GM10248 (cell line): Measurements from ENCODE around the gene NTHL1.

ENCODE experiments used
- CTCF ChIA-PET: fragments of 300-600 bp; sonication (Branson Sonifier 250); formaldehyde crosslinking; extraction: SDS; loops from one replicate; lab custom pipeline; 2021; ENCODE audit warnings: antibody characterized with exemption; lab: Yijun Ruan, JAX
- POLR2A ChIA-PET: fragments of 350-650 bp; sonication (Branson Sonifier 250); formaldehyde crosslinking; extraction: SDS; loops from one replicate; lab custom pipeline; 2020; ENCODE audit warnings: antibody characterized with exemption; lab: Yijun Ruan, JAX
- DNase-seq: peaks from one replicate; pipeline ENCODE4 v3.0.0; 2012; ENCODE audit errors: extremely low spot score
- CTCF ChIP-seq: IDR thresholded peaks from 2 replicates; pipeline ENCODE4 v1.5.1; 2012; ENCODE audit warnings: mild to moderate bottlenecking, low read depth; ENCODE audit errors: extremely low read depth, missing control alignments, control extremely low read depth

NTHL1 gene

GRCh38 chr16:2009791-2010510 lies 37.7 kb downstream of the NTHL1 start, which contains the start of gene ZNF598:
TSS of gene ZNF598 (minus strand) at chr16:2009821.
- DNase-seq: peak; percentile 97
- no peak for TF ChIP-seq CTCF
- ChIA-PET POLR2A (interaction anchor here (2.8 kb wide), 1 partner anchor 145 kb away, joined by 13 read pairs; the partner anchor contains the start of gene TRAF7), CTCF (no interaction called here)

GRCh38 chr16:2009164-2009711 lies 38.4 kb downstream of the NTHL1 start:
- CTCF ChIA-PET: interaction anchor here (1.0 to 1.9 kb wide), 8 partner anchors 11 to 303 kb away, joined by 3 to 6 read pairs (median 4); partner anchors contain the start of genes MAPK8IP3, NPW, NTHL1 and TSC2
- POLR2A ChIA-PET: interaction anchor here (2.8 kb wide), 1 partner anchor 146 kb away, joined by 13 read pairs; the partner anchor contains the start of gene TRAF7
- TF ChIP-seq CTCF: no peak
- no peak for DNase-seq

GRCh38 chr16:2008631-2009163 lies 38.9 kb downstream of the NTHL1 start:
- no peak for DNase-seq
- CTCF ChIA-PET: interaction anchor here (0.9 to 1.9 kb wide), 9 partner anchors 11 to 302 kb away, joined by 3 to 6 read pairs (median 4); partner anchors contain the start of genes MAPK8IP3, NPW, NTHL1 and TSC2
- POLR2A ChIA-PET: interaction anchor here (2.8 kb wide), 1 partner anchor 146 kb away, joined by 13 read pairs; the partner anchor contains the start of gene TRAF7
- TF ChIP-seq CTCF: no peak

- DNase-seq: no peak
- TF ChIP-seq CTCF: no peak
- ChIA-PET POLR2A (interaction anchor here (2.8 kb wide), 1 partner anchor 147 kb away, joined by 13 read pairs; the partner anchor contains the start of gene TRAF7), CTCF (interaction anchor here (0.8 to 1.9 kb wide), 6 partner anchors 12 to 187 kb away, joined by 3 to 4 read pairs (median 4); partner anchors contain the start of genes NTHL1 and TSC2)
Measured at GRCh38 chr16:2008009-2008526, 39.6 kb downstream of the NTHL1 start.

- ChIA-PET POLR2A (interaction anchor here (2.8 kb wide), 1 partner anchor 148 kb away, joined by 13 read pairs; the partner anchor contains the start of gene TRAF7), CTCF (interaction anchor here (0.8 to 1.9 kb wide), 3 partner anchors 11 to 188 kb away, joined by 3 to 4 read pairs (median 4); no protein-coding TSS in a partner anchor)
- TF ChIP-seq CTCF: no peak
- no peak for DNase-seq
Measured at GRCh38 chr16:2007081-2007836, 40.4 kb downstream of the NTHL1 start.
